Measurements from ENCODE around the gene CFAP58.

- TF ChIP-seq CTCF (IDR thresholded peaks at IDR 0.05) (no peak), EP300 (IDR thresholded peaks at IDR 0.05) (no peak), POLR2A (IDR thresholded peaks at IDR 0.05) (no peak)
These were observed 132.0 kb downstream of the CFAP58 start for GRCh38 chr10:104485632-104486031.
